GM18858 (cell line): ENCODE measurements around the gene PCED1A.

Experiments
- ATAC-seq: cut with Tn5 transposase; IDR thresholded peaks from one replicate; pipeline ENCODE4 v1.9.1; 2021; ENCODE audit not compliant: unreplicated experiment

PCED1A gene

GRCh38 chr20:2805689-2806350 is 34.6 kb downstream of the PCED1A start:
- ATAC-seq = no peak

DNA sequence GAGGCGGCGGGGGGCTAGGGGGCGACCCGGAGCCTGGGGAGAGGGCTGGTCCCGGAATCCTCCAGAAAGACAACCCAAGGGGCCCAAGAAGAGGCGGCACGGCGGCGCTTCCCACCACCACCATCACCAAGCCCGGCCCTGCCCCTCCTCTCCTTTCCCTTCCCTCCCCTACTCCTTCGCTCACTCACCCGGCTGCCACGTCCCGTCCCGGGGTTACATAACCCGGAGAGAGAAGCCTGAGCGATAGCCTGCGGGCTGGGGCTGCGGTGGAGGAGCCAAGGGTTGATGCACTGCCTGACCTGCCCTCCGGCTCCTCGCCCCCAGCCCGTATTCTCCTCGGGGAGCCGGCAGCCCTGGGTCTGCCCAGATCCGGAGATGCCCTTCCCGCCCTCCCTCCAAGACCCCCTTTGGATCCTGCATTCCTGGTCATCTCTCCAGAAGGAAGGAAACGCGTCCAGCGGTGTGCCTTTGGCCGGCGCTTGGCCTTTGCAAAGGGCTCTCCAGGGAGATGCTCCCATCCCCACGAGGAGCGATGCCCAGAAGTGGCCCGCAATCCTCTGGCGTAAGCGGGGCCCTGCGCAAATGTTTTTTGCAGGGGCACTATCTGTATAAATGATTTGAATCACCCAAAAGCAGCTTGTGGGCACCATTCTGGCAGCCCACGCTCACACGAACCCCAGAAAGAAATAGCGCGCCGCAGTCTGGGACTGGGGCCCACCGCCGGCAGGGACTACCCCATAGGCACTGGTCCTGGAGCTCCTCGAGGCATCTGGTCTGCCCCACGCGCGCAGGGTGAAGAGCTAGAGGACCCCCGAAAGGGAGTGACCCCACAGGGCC is 35.4 kb downstream of the PCED1A start:
- ATAC-seq = no peak

- ATAC-seq = no peak
These were observed 36.2 kb downstream of the PCED1A start for GRCh38 chr20:2804041-2804828.

GRCh38 chr20:2801286-2801728 is 39.1 kb downstream of the PCED1A start:
- ATAC-seq = no peak

- no peak for ATAC-seq
These were observed 39.8 kb downstream of the PCED1A start, which contains the start of gene CPXM1 for GRCh38 chr20:2800521-2801285. TSS of gene CPXM1 (minus strand) at chr20:2800627. CDS start at chr20:2800572, 55 bp downstream.

DNA sequence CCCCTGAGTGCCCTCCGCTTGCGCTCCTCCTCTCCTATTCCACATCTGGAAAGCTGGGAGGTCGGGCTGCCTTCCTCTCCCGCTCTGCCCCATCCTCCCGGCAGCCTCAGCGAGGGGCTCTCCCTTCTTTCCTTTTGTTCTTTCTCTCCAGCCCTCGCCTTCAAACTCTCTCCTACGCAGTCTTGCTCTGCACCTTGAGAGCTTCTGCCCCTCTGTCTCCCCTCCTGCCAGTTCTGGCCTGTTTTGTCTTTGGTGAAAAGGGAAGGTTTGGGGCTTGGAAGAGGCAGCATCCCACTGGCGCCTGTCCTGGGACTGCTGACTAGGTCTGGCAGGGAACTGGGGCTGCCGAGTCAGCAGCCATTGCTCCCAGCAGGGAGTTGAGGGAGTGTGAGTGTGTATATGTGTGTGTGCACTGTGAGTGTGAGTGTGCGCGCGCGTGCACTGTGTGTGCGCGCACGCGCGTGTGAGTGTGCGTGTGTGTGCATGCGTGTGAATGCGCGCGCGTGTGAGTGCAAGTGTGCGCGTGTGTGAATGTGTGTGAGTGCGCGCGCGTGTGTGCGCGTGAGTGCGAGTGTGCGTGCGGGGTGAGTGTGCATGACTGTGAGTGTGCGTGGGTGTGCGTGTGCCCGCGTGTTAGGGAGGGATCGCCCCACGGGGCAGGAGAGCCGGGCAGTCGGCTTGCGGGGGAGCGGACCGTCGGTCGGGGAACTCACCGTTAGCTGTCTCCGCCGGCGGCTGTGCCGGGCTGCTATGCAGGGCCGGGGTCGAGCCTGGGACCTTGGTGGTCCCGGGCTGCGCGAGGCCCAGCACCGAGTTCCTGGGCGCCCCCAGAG is 40.6 kb downstream of the PCED1A start:
- no peak for ATAC-seq

GRCh38 chr20:2799271-2799670 is 41.2 kb downstream of the PCED1A start:
- ATAC-seq = no peak

- no peak for ATAC-seq
These were observed 41.6 kb downstream of the PCED1A start for GRCh38 chr20:2798814-2799213.

GRCh38 chr20:2798095-2798805 is 42.2 kb downstream of the PCED1A start:
- ATAC-seq = no peak

DNA sequence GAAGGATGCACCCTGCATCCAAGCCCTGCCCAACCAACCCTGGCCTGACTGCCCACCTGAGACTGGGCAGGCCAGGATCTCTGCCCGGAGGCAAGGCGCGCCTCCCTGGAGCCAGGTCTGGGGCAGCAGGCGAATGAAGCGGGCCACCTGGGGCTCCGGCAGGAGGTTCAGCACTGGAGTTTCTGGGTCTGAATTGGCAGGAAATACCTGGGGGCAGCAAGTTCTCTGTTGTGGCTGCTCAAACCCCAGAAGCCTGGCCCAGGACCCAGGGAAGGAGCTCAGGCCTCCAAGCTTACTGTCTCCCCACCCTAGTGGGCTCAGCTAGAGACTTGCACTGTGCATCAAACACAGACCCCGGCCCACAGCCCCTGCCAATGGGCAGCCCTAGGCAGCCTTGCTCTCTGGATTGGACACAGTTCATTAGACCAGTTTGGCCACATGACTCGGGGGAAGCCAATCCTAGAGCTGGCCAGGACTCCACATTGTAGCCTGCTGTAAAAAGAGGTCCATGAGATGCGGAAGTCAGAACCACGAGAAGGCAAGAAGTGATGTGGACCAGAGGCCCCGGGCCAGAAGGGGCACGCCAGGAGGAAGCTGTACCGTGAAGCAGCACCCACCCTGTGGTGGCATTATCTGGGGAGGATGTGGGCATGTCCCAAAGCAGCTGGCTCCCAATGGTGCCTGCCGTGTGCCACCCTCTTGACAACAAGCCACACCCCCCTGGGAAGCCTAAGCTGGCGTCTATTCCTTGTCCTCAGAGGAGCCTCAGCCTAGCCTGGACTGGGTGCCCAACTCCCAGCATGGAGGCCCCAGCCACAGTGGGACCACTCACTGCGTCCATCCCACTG is 43.1 kb downstream of the PCED1A start:
- no peak for ATAC-seq

DNA sequence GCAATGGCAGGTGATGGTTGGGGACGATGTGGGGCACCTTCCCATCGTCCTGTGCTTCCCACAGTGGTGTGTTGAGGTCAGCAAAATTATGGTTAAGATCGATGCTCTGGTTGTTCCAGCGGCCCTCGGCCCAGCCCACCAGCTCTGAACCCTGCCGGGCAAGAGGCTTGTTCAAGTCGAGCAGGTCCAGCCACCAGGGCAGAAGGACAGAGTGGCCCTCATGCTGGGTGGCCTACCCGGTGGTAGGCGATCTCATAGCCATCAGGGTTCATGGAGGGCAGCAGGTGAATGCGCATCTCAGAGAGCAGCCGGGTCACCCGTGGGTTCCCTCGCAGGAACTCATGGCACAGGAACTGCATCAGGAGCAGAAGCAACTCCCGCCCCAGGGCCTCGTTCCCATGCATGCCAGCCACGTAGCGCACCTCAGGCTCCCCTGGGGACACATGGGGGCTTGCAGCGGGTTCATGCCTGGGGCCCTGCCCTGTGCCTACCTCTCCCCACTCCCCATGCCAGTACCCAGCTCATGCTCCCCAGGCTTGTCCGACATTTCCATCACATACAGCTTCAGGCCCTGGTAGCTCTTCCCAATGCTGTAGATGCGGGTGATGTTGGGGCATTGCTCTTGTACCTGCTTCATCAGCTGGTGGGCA is 44.3 kb downstream of the PCED1A start:
- ATAC-seq = no peak

GRCh38 chr20:2795451-2795850 is 45.0 kb downstream of the PCED1A start:
- ATAC-seq = no peak

- no peak for ATAC-seq
These were observed 45.5 kb downstream of the PCED1A start for GRCh38 chr20:2794866-2795447.

DNA sequence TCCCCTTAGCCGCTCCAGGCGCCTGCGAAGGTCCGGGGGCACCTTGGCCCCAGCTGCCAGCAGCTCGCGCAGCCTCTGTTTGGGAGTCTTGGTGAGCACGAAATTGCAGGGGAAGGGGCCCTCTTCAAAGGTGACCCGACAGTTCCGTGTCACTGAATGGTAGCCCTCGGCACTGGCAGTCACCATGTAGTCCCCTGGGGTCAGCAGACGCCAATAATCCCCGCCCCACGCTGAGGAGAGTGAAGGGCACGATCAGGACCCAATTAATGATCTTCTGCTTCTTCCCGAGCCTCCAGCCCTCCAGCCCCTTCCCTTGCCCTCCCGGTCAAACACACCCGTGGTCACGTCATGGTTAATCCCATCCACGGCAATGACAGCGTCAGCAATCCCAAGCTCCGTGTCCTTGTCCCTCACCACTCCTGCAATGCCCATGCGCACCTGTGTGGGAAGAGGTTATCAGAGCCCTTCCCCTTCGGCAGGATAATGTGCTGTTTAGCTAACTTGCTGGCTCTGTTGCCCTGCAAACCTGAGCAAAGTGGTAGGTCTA is 46.2 kb downstream of the PCED1A start:
- no peak for ATAC-seq

DNA sequence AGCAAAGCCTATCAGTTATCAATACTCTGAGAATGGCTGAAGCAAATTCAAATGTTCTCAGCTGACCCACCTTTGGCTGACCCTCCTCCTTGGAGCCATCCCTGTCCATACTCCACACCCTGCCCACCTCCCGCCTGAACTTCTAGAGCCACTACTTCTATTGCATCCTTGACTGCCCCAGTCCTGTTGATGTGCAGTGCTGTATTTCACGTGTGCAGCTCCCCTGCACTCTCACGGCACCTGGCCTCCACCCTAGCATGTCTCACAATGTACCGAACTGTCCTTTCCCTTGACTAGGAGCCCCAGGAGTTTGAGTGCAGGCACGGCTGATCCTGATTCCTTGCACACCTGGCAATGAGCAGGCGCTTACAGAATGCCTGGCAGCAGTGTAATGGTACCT is 47.0 kb downstream of the PCED1A start:
- ATAC-seq = no peak
